B cell (primary cell): ENCODE data around the gene RPS29.

Source experiments
- EZH2 ChIP-seq: IDR thresholded peaks from 2 replicates; pipeline ENCODE4 v1.6.1; 2012; ENCODE audit warnings: borderline replicate concordance, low read depth, mild to moderate bottlenecking, moderate library complexity, low read length; ENCODE audit not compliant: insufficient read depth, poor library complexity, severe bottlenecking
- TF ChIP-seq, protein P1 (sequence below): fragments of 200-600 bp; IDR thresholded peaks from one replicate; pipeline ENCODE4 v1.8.0; 2022; ENCODE audit warnings: antibody characterized with exemption, mild to moderate bottlenecking

DNA sequence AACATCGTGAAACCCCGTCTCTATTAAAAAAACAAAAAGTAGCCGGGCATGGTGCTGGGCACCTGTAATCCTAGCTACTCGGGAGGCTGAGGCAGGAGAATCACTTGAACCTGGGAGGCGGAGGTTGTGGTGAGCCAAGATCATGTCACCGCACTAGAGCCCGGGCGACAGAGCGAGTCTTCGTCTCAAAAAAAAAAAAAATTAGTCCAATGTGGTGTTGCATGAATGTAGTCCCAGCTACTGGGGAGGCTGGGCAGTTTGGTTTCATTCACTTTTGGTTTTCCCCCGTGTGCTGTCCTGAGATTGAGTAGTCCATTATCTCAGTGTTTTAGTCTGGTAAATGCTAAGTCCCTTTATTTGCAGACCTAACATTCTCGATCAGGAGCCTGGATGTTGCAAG lies 19.5 kb downstream of the RPS29 start:
- TF ChIP-seq, protein P1, sequence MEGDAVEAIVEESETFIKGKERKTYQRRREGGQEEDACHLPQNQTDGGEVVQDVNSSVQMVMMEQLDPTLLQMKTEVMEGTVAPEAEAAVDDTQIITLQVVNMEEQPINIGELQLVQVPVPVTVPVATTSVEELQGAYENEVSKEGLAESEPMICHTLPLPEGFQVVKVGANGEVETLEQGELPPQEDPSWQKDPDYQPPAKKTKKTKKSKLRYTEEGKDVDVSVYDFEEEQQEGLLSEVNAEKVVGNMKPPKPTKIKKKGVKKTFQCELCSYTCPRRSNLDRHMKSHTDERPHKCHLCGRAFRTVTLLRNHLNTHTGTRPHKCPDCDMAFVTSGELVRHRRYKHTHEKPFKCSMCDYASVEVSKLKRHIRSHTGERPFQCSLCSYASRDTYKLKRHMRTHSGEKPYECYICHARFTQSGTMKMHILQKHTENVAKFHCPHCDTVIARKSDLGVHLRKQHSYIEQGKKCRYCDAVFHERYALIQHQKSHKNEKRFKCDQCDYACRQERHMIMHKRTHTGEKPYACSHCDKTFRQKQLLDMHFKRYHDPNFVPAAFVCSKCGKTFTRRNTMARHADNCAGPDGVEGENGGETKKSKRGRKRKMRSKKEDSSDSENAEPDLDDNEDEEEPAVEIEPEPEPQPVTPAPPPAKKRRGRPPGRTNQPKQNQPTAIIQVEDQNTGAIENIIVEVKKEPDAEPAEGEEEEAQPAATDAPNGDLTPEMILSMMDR, result no peak
- no peak for TF ChIP-seq EZH2
